Spinal cord (tissue), 10 donors: ENCODE results near the gene NDUFA13. TPM values are rescaled to one million over a fixed set of nuclear protein-coding genes. Genes with fewer than 3 reads are reported as not detected.
"Not testable (repeated sequence)": the region's sequence is repeated elsewhere in the genome, so short reads cannot be mapped to it uniquely, and the experiment has no call there.

Experiments
- DNase-seq, 6 donors: peaks; one replicate each; pipeline versions ENCODE4 v3.0.0 to v3.0.0-alpha.2; 2013 to 2015; ENCODE audit warnings: low spot score in 6 of 6, low read depth in 4 of 6
- H3K27ac ChIP-seq: one replicate; pipeline ENCODE4 v1.5.1; 2013; ENCODE audit warnings: low read depth, low read length, control low read depth
- H3K27me3 ChIP-seq: one replicate; pipeline ENCODE4 v1.6.1; 2013; ENCODE audit warnings: low read length; ENCODE audit not compliant: control insufficient read depth, insufficient read depth
- H3K36me3 ChIP-seq: one replicate; pipeline ENCODE4 v1.6.1; 2013; ENCODE audit warnings: low read length; ENCODE audit not compliant: control insufficient read depth, insufficient read depth
- H3K4me1 ChIP-seq: one replicate; pipeline ENCODE4 v1.6.1; 2013; ENCODE audit warnings: low read length; ENCODE audit not compliant: control insufficient read depth, insufficient read depth
- H3K4me3 ChIP-seq: one replicate; pipeline ENCODE4 v1.5.1; 2013; ENCODE audit warnings: low read depth, low read length, control low read depth
- H3K9me3 ChIP-seq: one replicate; pipeline ENCODE4 v1.6.1; 2013; ENCODE audit warnings: low read length; ENCODE audit not compliant: control insufficient read depth, insufficient read depth
- WGBS: methylation state at CpG from one replicate; pipeline ENCODE4 v1.1.5; 2013; ENCODE audit warnings: missing lambda C conversion rate; ENCODE audit not compliant: insufficient coverage; 5-methylcytosine and 5-hydroxymethylcytosine counted together
- long read RNA-seq, 4 donors: transcript quantifications; one replicate each; lab custom pipeline, GENCODE V29; 2026
- polyA plus RNA-seq, 2 donors: library from polyadenylated mRNA; unstranded; fragments of 120-200 nt; gene quantifications; one replicate each; pipeline ENCODE4 v1.2.1, GENCODE V29; 2013; ENCODE audit not compliant: insufficient read length in 2 of 2
- total RNA-seq, 2 donors: library from RNA; depleted of rRNA in 1 of 2; stranded (reverse); fragments of 120-200 nt in 1 of 2; fragments of >200 nt in 1 of 2; gene quantifications; one replicate each; pipeline versions ENCODE4 v1.2.3 to v1.2.4, GENCODE V29; 2013 to 2014
- donor health status: healthy.

Gene NDUFA13
- total RNA-seq, result 100 to 1,000 TPM; 103 to 393 TPM
- polyA plus RNA-seq, result 100 to 1,000 TPM; 334 to 355 TPM
- long read RNA-seq, donor 1, transcript NDUFA13-204 (5 exons, 991 nt), result major isoform, 429 of 438 reads
- long read RNA-seq, donor 1, partial matches to known transcripts, result 0 of 438 reads
- long read RNA-seq, donor 1, other reads (novel, unspliced or antisense), result 0 of 438 reads
- long read RNA-seq, donor 2, transcript NDUFA13-204 (5 exons, 991 nt), result major isoform, 109 of 114 reads
- long read RNA-seq, donor 2, partial matches to known transcripts, result 0 of 114 reads
- long read RNA-seq, donor 2, other reads (novel, unspliced or antisense), result 0 of 114 reads
- long read RNA-seq, donor 3, transcript NDUFA13-204 (5 exons, 991 nt), result major isoform, 198 of 203 reads
- long read RNA-seq, donor 3, partial matches to known transcripts, result 0 of 203 reads
- long read RNA-seq, donor 3, other reads (novel, unspliced or antisense), result 0 of 203 reads
- long read RNA-seq, donor 4, transcript NDUFA13-204 (5 exons, 991 nt), result major isoform, 565 of 585 reads
- long read RNA-seq, donor 4, partial matches to known transcripts, result 15 of 585 reads
- long read RNA-seq, donor 4, other reads (novel, unspliced or antisense), result 0 of 585 reads

DNA sequence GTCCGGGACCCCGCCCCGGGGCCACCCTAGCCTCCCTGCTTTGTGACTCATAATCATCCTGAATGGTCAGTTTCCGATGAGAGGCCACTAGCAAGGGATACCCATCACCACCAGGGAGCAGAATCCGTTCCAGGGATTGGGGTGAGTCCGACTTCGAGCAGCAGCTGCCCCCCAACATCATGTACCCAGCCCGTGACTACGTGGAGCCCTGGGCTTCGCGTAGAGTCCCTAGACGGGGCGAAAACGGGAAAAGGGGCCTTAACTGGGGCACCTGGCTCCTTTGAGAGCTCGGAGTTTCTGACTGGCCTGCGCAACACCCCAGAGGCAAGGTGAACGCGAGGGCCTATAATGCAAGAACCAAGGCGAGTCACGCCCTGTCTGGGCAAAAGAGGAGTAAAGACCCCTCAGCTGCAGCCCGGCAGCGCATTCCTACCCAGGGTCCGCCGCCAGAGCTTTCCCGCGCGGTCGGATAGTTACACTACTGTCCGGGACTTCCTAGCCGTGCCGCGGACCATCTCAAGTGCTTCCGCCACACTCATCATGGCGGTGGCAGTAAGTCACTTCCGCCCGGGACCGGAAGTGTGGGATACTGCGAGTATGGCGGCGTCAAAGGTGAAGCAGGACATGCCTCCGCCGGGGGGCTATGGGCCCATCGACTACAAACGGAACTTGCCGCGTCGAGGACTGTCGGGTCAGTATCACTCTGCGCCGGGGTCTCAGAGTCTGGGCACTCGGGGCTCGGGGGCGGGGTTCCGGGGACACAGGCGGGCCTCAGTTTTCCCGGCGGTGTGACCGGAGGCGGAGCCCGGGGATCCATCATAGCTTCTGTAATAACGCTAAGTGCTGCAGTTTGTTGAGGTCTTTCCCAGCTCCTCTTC is at the start of gene NDUFA13:
TSS of gene NDUFA13 (plus strand) at position 584 of the 878 bp plus-strand sequence. CDS start at position 598, 14 bp downstream.
- no peaks in the 10 kb centered on the region for H3K27me3 ChIP-seq
- no peaks in the 10 kb centered on the region for H3K9me3 ChIP-seq
- H3K36me3 ChIP-seq, result peaks cover 28% of the 10 kb centered on the region
- H3K27ac ChIP-seq, result peak within 1 kb of the TSS; percentile 83
- peaks cover 51% of the 10 kb centered on the region for H3K4me1 ChIP-seq
- 7% methylated on average over 61 of the region's 61 CpGs for WGBS
- H3K4me3 ChIP-seq, result peak within 1 kb of the TSS; percentile 91
- DNase-seq, result peak; percentile 88 to 98 (median 92)

DNA sequence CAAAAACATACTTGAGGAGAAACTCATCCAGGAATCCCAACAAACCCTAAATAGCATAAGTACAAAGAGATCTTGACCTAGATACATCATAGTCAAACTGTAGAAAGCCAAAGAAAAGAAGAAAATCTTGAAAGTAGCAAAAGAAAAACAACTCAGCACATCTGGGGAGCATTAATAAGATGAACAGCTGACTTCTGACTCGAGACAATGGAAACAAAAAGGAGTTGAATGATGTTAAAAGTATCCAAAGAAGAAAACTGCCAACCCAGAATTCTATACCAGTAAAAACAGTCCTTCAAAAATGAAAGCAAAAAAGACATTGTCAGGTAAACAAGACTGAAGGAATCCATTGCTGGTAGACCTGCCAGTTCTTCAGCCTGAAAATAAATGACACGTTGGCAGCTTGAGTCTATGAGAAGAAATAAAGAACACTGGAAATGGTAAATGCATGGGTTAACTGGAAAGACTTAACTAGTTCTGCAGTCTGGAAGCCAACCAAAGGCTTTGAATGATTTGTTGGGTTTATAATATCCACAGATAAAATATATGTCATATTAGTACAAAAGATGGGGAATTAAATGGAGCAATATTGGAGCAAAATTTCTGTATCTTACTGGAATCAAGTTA is 47.5 kb upstream of the NDUFA13 start:
- peaks cover 16% of the 10 kb centered on the region for H3K36me3 ChIP-seq
- no peaks in the 10 kb centered on the region for H3K27me3 ChIP-seq
- H3K4me1 ChIP-seq, result peaks cover 15% of the 10 kb centered on the region
- no peak overlapping the region for H3K27ac ChIP-seq
- 100% methylated on average over 1 of the region's 2 CpGs for WGBS
- no peak overlapping the region for H3K4me3 ChIP-seq
- no peak for DNase-seq
- H3K9me3 ChIP-seq, result peaks cover 11% of the 10 kb centered on the region

DNA sequence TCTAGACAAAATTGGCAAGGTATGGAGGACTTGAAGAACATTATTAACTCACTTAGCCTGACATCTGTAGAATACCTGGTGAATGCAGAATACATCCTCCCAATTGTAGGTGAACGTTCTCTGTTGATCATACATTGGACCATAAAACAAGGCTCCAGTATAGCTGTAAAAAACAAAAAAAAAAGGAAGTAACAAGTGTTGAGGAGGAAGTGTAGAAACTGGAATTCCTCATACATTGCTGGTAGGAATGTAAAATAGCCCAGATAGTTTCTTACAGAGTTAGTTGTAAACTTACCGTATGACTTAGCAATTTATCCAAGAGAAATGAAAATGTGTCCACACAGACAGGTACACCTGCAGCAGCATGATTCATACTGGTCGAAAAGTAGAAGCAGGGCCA is 45.4 kb upstream of the NDUFA13 start:
- 100% methylated on average over 1 of the region's 3 CpGs for WGBS
- Histone ChIP-seq H3K27me3 (no peaks in the 10 kb centered on the region), H3K36me3 (peaks cover 14% of the 10 kb centered on the region), H3K4me3 (no peak overlapping the region), H3K27ac (no peak overlapping the region), H3K4me1 (peaks cover 12% of the 10 kb centered on the region), H3K9me3 (peaks cover 11% of the 10 kb centered on the region)
- no peak for DNase-seq

DNA sequence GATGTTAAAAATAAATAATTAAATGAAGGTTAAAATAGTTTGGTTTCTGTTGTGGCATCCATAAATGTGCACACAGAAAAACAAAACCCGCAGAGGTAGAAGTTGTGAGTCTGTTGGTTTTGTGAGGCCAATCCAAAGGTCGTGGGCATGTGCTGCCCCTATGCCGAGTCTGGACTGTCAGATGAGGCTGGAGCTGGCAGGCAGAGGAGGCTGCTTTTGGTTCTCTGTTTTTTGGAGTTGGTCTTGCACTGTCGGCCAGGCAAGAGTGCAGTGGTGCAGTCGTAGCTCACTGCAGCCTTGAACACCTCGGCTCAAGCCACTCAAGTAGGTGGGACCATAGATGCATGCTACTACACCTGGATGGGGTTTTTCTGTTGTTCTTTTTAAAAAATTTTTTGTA is 44.3 kb upstream of the NDUFA13 start:
- Histone ChIP-seq H3K4me3 (no peak overlapping the region), H3K4me1 (peaks cover 12% of the 10 kb centered on the region), H3K27ac (no peak overlapping the region), H3K9me3 (peaks cover 11% of the 10 kb centered on the region), H3K36me3 (peaks cover 6% of the 10 kb centered on the region), H3K27me3 (no peaks in the 10 kb centered on the region)
- no peak for DNase-seq
- 89% methylated on average over 6 of the region's 6 CpGs for WGBS

DNA sequence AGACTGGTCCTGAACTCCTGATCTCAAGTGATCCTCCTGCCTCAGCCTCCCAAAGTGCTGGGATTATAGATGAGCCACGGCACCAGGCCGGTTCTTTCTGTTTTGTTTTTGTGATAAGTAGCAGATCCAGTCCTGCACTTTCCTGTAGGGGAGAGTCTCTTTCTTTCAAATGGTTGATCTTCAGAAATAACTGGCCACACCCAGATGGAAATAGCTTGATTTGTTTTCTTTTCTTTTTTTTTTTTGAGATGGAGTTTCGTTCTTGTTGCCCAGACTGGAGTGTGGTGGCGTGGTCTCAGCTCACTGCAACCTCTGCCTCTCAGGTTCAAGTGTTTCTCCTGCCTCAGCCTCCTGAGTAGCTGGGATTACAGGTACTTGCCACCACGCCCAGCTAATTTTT is 43.9 kb upstream of the NDUFA13 start:
- no CpG with 5 or more reads among the region's 5 CpGs for WGBS
- H3K9me3 ChIP-seq, result peaks cover 11% of the 10 kb centered on the region
- not testable (repeated sequence) for H3K36me3 ChIP-seq

DNA sequence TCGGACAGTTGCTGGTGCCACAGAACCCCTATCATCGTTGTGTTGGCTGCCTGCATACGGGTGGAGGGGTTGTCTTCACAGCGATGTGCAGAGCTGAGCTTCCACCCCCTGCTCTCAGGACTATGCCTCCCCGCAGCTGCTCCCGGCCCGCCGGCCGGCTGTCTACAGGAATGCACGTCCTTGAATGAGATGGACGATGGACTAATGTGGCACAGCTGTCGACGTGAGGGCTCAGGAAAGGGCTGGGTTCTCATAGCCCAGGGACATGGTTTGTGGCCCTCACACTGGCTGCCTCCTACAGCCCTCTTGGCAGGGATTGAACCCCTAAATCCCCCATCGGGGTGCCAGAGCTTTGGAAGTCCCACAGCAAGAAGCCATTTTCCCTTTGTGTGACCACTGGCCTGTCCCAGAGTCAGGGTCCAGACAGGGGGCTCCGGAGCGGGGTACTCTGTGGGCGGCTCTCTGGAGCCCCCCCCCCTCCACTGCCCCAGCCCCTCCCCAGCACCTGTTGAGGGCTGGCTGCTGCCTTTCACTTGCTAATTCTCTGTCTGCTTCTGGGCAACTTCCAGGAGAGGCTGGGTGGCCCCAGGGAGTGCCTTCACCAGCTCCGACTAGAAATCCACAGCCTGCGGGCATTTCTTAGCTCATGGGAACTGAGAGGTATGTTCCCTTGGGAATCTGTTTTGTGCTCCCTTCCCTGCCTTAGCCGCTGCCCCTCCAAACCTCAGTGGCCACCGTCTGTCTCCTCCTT is 40.8 kb upstream of the NDUFA13 start:
- Histone ChIP-seq H3K27me3 (no peaks in the 10 kb centered on the region), H3K9me3 (no peaks in the 10 kb centered on the region), H3K27ac (no peak overlapping the region), H3K36me3 (peaks cover 6% of the 10 kb centered on the region), H3K4me1 (peaks cover 12% of the 10 kb centered on the region), H3K4me3 (no peak overlapping the region)
- no peak for DNase-seq
- 35% methylated on average over 21 of the region's 21 CpGs for WGBS

More for the DNA sequence above, 43.9 kb upstream of the NDUFA13 start:
- not testable (repeated sequence) for H3K27ac ChIP-seq, H3K4me3 ChIP-seq, H3K27me3 ChIP-seq, DNase-seq
- peaks cover 12% of the 10 kb centered on the region for H3K4me1 ChIP-seq

DNA sequence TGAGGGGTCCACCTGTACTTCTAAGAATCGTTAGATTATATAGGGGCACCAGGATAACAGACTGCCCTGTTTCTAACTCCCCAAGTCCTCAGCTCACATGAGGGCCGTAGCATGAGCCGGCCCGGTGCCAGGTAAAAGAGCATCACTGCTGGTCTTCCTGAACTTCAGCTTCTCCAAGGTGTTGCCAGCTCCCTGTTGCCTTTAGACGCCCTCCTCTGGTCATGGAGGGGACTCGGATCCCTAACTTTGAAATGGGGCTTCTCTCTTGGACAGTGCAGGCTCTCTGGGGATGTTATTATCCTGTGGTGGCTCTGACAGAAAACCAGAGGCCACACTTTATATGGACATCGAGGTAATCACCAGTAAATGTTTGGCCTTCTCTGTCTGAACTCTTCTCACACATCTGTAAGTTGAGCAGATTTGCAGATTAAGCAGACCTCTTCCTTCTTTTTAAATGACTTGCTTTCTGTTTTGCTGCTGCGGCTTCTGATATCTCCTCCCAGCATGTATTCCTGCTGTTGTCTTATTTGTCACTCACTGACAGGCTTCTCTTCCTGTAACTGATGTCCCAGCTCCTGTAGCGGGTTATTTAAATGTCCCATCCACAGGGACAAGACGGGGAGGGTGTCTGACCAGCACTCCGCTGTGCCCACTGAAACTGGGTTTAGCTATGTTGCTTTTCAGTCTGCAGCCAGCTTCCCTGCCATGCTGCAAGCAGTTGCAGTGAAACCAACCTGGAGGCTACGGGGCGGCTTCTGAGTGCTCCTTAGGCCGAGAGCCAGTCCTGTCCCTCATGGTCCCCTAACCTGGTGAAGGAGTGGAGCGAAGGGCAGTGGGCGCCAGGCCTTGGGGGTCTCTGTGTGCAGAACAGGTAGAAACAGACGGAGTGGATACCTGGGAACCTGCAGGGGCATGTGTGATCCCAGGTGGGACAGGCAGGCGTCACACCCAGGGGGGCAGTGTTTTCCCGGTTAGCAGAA is 39.9 kb upstream of the NDUFA13 start:
- Histone ChIP-seq H3K27ac (no peak overlapping the region), H3K27me3 (no peaks in the 10 kb centered on the region), H3K4me3 (no peak overlapping the region), H3K4me1 (peaks cover 12% of the 10 kb centered on the region), H3K9me3 (no peaks in the 10 kb centered on the region), H3K36me3 (peaks cover 6% of the 10 kb centered on the region)
- 81% methylated on average over 15 of the region's 19 CpGs for WGBS
- peak in 1 of 6 donors; percentile 60 for DNase-seq

DNA sequence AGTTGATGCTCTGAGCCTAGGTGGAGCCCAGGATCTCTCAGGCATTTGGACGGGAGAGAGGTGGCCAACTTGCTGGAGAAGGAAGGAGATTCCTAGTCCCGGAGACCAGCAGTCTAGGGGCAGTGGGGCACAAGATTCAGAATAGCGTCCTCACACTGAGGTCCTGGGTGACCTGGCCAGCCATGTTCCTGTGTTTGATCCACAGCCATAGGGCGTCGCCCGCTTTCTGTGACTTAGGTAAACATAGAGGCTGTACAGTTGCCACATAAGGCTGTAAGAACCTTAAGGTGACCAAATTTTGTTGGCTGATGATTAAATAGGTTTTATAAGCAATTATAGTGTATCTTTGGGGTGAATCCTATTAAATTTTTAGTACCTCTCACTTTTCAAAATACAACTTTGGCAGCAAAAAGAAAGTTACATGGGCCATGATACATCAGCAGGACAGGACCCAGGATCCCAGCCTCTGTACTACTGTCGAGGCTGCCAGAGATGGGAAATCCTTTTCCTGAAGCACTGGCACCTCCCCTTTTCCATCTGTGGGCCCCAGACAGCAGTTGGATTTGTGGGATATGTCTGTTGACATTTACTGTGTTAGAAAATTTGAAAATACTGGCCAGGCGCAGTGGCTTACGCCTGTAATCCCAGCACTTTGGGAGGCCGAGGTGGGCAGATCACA is 38.2 kb upstream of the NDUFA13 start:
- no peak overlapping the region for H3K4me3 ChIP-seq
- H3K4me1 ChIP-seq, result peaks cover 18% of the 10 kb centered on the region
- WGBS, result 95% methylated on average over 9 of the region's 10 CpGs
- H3K27ac ChIP-seq, result no peak overlapping the region
- no peaks in the 10 kb centered on the region for H3K9me3 ChIP-seq
- DNase-seq, result no peak
- peaks cover 8% of the 10 kb centered on the region for H3K36me3 ChIP-seq
- no peaks in the 10 kb centered on the region for H3K27me3 ChIP-seq
